ENCODE results near the gene ZEB2.
"Not testable (repeated sequence)": the region's sequence is repeated elsewhere in the genome, so short reads cannot be mapped to it uniquely, and the experiment has no call there.

ZEB2 gene

DNA sequence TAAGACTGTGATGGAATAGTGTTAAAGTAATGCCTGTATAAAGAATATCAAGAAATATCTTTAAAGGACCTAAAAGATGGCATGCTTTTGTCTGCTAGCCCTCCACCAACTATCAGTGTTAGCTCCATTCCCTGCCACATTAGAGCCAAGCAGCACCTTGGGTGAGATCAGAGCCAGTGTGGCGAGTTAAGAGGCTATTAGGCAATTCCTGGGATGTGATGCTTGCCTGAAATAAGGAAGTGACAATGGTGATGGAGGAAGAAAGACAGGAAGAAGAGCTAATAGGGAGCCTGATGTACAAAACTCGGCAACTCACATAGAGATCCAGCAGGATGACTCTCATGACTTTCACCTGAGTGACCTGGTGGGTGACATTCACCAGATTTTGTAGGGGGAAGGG, 143.5 kb downstream of the ZEB2 start:
- no peak for DNase-seq

DNA sequence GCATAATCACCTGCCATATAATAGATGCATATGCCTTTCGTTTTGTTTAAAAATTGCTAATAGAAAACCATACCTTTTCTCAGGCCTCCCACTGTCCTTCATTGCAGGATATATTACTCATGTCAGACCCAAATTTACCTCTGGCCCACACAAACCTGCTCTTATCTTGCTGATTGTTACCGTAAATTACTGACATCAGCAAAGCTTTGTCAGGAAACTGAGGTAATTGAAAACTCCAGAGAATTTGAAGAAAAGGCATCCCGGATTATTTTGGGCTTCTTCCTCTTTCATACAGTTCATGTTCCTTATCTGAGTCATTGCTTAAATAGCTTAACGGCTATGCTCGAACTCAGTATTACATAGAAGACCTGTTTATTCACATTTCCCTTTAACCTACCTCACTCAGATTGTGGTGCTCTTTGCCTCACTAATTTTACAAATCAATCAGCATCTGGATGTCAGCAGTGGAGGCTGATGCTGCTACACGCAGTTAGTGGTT, 145.7 kb downstream of the ZEB2 start:
- no peak for DNase-seq

DNA sequence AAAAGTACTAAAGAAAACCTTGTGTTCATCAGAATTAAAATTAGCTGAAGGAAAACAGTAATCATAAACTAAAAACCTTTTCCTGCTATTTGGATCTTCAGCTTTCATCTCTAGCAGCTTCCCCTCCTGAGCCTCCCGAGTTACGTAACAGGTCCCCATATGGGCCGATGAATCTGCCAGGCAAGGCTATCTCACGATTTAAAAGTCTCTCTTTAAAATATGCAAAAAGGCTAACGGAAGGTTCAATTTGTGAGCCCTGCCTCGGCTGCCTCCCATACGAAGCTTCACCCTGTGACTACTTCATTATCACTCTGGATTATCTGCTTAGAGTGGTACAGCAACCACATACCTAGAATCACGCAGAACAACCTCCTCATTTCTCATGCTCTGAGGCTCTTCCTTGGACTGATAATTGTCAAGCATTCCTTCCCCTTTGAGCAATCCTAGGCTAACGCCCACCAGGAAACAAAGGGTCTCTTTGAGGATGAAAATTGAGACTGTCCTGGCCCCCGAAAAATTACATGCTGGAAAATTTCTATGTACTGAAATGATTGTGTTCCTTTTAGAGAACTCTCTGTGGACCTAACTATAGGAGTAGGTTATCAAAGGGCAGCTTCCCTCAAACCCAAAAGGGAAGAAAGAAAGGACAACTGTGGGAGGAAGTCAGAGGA, 147.4 kb downstream of the ZEB2 start:
- DNase-seq = peak; percentile 31

DNA sequence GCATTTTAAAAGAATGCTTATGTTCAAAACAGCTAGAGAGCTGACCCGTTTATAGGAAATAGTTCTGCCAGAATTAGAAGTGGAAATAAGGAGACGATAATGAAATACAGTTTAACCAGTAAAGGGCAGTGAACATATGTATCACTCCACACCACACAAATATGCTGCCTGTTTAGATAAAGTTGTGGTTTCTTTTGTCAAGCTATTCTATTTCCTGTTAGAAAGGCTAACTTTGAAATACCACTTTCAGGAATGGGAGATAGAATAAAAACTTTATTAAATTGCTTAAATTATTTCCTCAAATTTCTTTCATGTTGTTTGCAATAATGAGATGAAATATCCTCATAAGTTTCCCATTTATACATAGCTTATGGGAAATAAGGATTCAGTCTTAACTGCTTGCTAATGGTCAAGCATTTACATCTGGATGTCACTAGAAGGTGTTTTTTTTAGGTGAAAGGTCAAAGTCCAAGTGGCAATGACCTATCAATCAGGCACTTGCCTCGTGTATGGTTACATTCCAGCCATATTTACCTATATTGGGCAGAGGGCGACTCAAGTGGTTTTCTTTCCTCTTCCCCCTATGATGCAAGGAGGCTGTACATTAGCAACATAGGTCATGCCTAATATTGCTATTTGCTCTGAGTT, 148.9 kb downstream of the ZEB2 start:
- DNase-seq = no peak

DNA sequence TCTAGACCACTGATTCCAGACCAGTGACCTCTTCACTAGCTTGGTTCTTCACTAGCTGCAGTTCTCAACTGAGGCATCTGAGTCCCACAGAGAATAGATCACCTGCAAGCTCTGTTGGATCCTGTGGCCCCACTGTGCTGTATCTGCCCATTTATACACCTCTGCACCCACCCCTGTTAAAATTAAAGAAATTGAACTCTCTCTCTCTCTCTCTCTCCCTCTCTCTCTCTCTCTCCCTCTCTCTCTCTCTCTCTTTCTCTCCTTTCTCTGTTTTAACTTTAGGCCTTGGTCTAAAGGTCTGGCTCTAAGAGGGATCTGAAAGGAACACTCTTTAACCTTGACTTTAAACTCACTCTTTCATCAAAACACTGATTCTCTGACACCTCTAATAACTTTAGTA, 150.5 kb downstream of the ZEB2 start:
- no peak for DNase-seq

DNA sequence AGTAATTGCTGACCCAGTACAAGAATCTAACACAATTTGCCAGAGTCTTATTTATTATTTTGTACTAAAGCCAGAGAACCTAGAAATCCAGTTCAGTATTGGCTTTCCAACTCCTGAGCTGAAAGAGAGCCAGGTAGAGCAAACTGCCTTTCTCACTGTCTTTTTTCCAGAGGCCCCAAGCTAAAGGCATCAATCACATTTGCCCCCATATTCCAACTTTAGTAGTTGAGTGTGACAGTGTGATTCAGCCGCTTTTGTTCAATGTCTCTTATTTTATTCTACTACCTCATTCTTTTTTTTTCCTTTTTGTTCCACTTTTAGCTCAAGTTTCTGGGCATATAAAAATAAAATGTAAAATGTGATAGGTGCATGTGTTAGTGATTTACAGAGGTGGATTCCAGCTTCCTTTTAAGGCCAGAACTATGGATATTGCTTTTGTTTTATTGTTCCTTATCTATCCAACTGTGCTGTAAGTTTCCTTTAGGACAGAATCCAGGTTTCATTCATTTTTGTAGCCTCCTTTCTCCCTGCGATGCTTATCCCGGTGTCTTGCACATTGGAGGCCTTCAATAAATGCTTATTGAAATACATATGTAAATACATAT, 153.0 kb downstream of the ZEB2 start:
- DNase-seq = no peak

DNA sequence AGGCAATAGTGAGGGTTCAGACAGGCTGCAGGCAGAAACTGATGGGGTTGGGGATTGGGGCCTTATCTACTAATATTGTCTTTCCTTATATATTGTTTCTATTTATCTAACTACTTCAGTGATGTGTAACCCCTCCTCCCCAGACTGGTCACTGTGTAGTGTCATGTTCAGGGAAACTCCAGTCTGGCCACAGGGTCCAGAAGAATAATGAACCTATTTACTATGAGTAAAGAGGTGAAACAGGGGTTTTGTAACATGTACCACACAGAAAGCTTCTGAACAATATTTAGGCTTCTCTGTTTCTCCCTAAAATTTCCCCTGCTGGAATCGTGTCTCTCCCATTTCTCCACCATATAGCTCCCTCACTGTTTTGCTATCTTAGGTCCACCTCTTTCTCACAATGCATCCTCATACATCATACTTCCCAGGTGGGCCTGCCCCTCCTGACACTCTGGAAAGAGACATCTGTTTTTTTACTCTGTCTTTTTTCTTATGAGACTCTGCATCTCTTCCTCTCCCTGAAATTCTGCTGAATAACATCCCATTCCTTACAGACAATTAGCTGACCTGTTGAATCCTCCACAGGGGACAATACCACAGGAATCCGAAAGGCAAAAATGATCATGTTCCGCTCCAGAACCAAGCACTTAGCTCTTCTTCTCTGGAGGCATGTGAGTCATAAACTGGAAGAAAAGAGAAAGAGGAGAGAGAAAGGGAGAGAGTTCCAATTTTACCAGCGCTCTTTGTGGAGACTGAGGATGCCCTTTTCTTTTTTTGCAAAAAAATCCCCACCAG, 154.8 kb downstream of the ZEB2 start:
- DNase-seq = no peak

DNA sequence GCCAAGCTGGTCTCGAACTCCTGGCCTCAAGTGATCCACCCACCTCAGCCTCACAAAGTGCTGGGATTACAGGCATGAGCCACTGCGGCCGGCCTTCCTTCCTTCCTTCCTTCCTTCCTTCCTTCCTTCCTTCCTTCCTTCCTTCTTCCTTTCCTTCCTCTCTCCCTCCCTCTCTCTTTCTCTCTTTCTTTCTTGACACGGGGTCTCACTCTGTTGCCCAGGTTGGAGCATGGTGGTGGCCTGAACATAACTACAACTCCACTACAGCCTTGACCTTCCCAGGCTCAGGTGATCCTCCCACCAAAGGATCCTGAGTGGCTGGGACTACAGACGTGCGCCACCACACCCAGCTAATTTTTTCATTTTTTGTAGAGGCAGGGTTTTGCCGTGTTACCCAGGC, 155.7 kb downstream of the ZEB2 start:
- not testable (repeated sequence) for DNase-seq

DNA sequence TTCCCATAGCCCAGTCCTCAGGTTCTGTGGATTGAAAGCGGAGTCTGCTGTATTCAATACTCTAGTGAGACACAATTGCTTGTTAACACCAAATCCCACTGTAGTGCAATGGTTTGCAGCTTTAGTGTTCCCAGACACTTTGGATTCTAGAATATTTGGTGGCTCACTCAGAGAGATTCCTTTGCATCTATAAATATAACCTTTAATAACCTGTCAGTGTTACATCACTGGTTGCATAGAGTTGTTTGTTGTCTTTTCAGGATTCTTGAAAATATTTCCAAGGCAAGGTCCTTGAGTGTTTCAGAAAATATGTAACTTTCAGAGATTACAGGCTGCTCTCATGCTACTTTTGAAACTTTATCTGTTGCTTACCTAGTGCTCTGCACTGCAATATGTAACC, 157.5 kb downstream of the ZEB2 start:
- no peak for DNase-seq

DNA sequence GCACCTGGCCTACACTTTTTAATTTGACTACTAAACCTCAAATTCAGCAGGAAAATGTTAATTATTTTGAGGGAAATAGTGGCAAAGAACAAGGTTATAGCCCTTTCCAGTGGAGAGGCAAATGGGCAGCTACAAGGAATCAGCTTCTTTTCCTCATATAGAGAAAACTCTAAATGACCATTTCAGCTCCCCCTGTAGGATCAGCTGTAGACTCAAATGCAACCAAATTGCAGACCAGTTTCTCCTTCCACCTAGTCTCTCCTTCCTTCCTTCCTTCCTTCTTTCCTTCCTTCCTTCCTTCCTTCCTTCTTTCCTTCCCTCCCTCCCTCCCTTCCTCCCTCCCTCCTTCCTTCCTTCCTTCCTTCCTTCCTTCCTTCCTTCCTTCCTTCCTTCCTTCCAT, 158.2 kb downstream of the ZEB2 start:
- no peak for DNase-seq

DNA sequence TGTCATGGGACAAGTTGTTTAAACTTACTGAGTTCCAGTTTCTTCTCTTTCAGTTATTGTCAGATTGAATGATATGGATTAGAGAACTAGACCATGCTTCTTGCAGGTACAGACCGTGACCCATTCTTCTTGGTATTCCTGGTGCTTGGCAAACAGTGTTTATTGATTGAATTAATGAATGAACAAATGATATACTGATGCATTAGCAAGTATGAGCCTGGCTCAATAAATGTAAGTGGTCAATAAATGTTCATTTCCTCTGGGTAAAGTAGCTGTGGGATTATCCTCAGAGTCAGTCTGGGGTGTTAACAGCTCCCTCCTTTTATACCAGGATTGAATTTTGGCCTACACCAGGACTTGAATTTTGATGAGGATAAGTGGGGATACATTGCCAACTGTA, 160.2 kb downstream of the ZEB2 start:
- DNase-seq = no peak

DNA sequence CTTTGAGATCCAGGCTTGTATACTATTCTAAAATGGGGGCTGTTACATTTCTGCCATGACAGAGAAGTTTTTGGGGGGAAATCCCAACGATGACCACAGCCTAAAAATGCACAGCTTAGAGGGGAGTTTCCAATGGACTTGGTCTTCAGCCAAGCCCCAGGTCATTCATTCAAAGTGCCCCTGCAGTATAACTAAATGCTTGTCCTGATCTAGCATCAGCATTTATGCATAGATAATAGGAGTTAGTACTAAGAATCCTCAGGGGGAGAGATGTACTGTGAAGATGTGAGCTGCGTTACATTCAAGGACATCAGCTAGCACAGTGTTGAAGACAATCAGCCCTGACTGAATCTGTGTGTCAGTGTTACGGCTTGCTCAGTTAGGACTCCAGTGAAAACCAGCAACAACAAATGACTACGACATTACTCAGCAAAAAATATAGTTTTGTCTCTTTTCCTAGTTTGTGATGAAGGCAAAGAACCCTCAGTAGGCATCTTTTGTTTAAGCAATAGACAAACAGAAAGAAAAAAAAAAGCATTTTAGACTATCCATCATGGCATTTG, 160.9 kb downstream of the ZEB2 start:
- DNase-seq = no peak

DNA sequence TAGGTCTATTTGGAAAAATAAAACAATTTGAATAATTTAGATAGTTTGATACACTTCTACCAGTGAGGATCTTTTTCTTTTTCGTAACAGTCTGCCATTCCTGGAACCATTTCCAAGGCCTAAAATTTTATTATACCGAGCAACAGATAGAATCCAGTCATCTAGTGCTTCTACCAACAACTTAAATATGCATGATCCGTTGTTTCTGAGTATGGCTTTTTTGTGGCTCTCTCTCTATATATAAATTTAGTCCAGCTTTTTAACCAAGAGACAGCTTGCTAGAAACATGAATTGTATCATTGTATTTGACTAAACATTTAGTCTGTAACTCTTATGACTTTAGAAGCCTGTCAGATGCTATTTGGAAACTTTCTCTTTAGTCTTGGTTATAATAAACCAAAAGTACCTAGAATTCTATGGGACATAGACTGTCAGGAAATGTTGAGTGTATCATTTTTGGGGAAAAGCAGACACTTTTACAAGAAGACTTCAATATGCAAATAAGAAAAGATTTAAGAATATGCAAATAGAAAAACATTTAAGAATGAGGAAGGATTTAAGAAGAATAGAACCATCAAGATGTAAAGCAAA, 161.4 kb downstream of the ZEB2 start:
- DNase-seq = no peak

DNA sequence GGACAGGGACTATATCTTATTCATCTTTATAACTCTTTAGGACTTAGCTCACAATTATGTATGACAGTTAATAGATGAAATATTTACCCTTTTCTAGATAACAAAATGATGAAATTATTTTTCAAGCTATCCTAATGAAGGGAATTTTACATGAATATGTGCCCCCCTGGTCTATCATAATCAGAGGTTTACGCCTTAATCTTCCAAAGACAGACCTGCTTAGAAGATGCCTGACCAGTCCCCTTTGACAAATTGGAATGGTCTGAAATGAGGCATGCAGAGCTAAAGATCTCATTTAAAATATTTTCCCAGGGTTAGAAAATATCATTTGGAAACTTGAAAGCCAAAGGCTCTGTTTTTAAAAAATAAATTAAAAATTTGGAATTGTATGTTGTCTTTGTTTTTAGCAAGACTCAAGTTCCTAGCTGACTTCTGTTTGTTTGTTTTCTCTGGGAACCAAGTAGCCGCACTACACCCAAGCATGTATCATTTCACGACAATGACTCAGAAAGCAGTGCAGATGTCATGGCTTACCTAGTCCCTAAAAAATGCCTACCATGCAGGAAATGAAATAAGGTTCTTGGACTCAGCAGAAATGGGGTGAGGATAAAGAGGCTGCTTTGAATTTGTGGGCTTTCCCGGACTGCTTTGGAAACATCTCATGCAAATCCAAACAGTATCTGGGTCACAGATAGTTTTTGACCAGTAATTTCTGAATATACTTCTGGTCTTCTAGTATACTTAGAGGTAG, 162.1 kb downstream of the ZEB2 start:
- no peak for DNase-seq

DNA sequence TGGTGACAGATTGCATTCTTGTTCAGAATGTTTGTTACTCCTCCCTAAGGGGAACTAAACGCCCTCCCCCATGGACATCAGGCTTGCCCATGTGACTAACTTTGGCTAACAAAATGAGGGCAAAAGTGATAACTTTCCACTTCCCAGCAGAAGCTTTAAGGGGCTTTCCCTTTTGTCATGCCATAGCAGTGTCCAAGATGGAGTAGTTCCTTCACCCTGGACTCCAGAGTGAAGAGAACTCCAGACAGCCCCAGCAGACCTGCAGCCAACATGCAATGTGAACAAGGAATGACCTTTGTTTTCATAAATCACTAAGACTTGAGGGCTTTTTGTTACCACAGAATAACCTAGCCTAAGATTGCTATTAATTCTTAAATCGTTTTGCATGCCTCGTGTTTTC, 163.5 kb downstream of the ZEB2 start:
- DNase-seq = peak; percentile 25

DNA sequence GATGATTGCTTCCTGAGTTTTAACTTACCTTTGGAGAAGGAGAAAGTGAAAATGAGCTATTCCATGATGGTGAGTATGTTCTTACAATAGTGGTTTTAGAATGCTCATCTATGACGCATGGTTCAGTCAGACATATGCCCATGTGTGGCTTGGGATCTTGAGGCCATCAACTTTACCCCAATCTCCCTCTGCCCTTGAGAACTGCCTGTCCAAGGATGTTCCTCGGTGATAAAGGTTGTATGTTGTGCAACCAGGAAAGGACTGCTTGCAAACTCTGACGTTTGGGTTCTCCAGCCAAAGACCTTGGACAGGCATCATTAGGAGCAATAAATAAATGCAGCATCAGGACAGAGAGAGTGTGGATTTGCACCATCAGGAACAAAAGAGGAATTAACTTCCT, 165.0 kb downstream of the ZEB2 start:
- no peak for DNase-seq

DNA sequence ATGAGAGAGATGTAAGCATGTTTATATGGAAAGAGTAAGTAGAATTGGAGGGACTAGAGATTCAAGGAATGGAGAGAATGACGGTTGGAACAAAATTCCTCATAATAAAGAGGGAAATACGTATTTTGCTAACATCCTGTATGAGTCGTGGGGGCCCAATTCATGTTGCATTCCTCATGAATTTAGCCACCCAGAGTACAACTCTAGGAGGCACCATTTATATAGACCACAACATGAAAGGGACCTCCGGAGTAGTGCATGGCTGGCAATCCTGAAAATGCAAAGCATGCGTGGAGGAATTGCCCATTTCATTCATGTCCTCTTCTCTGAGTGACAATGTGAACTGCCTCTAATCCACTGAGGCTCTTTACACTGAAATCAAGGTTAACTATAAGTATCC, 168.2 kb downstream of the ZEB2 start:
- no peak for DNase-seq

DNA sequence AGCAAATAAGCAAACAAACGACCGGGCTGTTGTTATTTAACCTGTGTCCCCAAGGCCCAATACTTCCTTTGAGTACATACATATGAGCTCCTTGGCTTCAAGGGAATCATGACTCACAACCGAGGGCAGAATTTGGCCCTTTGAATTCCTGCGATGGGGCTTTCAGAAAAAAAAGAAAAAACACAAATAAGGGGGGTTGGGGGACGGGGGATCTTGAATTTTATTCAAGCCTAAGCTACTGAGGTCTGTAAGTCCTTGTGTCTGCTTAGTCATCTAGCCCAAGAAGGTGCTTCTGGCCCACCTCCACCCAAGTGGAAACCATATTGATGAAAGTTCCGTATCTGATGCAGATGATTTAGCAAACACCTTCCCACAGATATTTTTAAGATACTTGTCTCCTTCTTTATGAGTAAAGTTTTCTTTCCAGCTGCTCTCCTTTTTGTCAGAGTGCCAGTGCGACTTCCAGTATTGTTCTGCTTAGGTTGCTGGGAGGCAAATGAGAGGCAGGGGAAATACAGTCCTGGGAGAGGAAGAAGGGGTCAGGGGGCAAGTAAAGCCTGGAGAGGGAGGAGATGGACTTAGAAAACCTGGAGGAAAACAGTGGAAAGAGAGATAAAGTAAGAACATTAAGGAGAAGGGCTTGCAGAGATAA, 169.6 kb downstream of the ZEB2 start:
- DNase-seq = no peak

DNA sequence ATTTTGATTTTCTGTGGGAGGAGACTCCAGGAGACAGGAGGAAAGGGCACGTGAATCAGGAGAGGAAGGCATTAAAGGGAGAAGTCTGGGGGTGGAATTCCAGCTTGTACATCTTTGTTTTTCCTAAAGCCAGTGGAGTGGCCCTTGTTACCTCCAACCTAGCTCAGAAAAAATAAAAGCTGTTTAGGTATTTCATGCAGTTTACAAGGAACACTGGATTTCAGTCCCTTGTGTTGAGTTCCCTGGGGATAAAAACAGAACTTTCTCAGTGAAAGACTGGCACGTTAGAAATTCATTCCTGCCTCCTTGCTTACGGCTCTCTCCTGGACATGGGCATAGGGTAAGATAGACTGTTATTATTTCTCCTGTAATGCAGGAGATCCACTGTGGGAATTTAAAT, 170.2 kb downstream of the ZEB2 start:
- no peak for DNase-seq

DNA sequence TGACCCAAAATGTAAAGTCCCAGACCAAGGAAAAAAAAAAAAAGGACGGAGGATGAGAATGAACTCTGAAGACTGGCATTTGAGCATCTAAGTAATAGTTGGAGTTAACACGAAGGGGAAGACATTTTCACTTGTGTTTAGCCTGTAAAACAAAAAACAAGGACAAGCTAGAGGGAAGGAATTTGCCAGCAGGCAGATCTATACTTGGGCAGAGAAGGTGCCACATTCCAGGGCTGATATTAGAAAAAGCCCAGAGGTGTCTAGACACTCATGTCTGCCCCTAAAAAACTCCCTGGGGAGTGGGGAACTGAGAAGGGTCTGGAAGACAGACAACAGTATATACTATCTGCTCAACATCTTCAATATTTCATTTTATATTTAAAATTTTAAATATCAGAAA, 171.1 kb downstream of the ZEB2 start:
- DNase-seq = no peak

DNA sequence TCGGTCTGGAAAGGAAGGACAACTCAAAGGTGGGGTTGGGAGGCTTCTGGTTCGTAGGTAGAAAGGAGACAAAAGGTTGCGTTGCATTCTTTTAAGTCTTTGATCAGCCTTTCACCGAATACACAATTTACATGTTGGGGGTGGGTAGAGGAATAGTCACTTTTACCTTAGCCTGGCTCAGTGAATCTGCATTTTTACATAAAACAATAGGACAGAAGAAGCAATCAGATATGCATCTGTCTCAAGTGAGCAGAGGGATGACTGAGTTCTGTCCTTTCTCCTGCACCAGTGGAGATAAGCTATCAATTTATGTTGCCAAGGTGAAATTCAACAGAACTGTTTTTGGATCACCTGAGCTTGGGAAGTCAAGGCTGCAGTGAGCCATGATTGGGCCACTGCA, 173.7 kb downstream of the ZEB2 start:
- DNase-seq = no peak

DNA sequence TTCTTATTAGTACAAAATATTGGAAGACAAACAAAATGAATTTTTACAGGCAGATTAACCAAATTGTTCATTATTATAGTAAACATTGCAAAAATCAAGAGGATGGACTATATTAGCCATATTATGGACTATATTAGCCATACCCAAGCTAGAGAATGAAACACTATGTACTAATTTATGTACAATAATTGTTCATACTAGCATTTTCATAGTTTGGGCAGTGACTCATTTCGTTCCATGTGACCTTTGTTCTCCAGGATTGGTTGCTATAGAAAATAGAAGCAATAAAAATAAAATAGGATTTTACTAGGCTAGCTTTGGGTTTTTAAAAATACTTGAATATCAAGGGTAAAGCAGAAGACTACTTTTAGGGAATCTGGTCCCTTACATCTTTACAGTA, 176.8 kb downstream of the ZEB2 start:
- no peak for DNase-seq

All from NCI-H1694 treated with DMSO at 0.1 percent for 48 hours (cell line).